OCI-LY7 (cell line): ENCODE results near the gene WDFY2.

Source experiments
- CTCF ChIP-seq: fragments of 200-600 bp; sonication (generic); conservative IDR thresholded peaks from 2 replicates; pipeline ENCODE4 v1.5.1; 2014; ENCODE audit warnings: mild to moderate bottlenecking, antibody characterized with exemption, low read length, moderate library complexity, mixed read lengths
- EZH2phosphoT487 ChIP-seq: fragments of 200-600 bp; sonication (generic); IDR thresholded peaks from 2 replicates; pipeline ENCODE4 v1.6.1; 2018; ENCODE audit warnings: low read depth, borderline replicate concordance, mild to moderate bottlenecking, mixed run types, antibody characterized with exemption, low read length, moderate library complexity, mixed read lengths

- TF ChIP-seq CTCF = no peak
- no peak for TF ChIP-seq EZH2phosphoT487
Measured at GRCh38 chr13:51624695-51625345, 40.6 kb downstream of the WDFY2 start.
